NCI-H146 treated with DMSO at 0.1 percent for 48 hours (cell line): Measurements from ENCODE around the gene RAMAC.
A peak's percentile ranks its signal among the peaks of the same experiment; 100 is the strongest.
"Not testable (repeated sequence)": the region's sequence is repeated elsewhere in the genome, so short reads cannot be mapped to it uniquely, and the experiment has no call there.

Experiments
- DNase-seq: peaks from one replicate; lab custom pipeline; 2025; ENCODE audit not compliant: unreplicated experiment; lab: John Stamatoyannopoulos, UW

Gene RAMAC

DNA sequence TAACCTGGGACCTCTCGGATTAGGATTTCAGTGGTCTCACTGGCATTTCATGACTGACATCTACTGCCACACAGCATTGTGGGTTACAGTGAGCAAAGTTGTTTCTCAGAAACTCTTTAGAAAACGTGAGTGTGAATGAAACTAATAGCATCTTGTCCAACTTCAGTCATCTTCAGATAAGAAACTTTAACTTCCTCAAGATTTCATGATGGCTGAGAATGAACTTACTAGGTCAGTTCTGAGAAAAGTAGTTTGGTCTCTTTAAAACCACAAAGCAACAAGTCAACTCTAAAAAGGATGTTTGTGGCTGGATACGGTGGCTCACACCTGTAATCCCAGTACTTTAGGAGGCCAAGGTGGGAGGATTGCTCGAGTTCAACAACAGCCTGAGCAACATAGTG, 19.3 kb upstream of the RAMAC start:
- DNase-seq = no peak

DNA sequence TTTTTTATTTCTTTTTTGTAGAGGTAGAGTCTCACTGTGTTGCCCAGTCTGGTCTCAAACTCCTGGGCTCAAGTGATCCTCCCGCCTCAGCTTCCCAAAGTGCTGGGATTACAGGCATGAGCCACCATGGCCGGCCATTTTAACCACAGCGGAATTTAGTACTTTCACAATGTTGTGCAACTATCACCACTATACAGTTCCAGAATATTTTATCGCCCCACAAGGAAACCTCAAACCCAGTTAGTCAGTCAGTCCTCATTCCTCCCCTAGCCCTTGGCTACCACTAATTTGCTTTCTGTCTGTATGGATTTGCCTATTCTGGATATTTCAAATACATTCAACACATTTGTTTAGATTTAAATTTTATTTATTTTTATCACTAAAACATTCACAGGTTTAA, 17.9 kb upstream of the RAMAC start:
- no peak for DNase-seq

DNA sequence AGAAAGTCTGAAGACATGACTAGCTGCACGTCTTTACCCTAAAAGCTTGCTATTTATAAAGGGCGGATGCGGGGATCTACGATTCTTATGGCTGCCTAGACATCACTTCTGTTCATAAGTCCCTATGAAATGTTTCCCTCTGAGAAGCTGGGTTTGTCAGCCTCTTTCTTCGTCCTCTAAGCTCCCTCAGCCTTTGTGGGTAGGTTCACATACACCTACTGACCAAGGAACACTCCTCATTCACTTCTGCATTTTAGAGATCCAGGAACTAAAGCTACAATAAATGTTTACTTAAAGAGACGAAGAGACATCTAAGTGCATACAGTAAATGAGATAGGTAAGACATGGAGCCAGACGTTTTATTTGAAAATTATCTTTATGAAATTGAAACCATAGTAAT, 16.7 kb upstream of the RAMAC start:
- DNase-seq = no peak

DNA sequence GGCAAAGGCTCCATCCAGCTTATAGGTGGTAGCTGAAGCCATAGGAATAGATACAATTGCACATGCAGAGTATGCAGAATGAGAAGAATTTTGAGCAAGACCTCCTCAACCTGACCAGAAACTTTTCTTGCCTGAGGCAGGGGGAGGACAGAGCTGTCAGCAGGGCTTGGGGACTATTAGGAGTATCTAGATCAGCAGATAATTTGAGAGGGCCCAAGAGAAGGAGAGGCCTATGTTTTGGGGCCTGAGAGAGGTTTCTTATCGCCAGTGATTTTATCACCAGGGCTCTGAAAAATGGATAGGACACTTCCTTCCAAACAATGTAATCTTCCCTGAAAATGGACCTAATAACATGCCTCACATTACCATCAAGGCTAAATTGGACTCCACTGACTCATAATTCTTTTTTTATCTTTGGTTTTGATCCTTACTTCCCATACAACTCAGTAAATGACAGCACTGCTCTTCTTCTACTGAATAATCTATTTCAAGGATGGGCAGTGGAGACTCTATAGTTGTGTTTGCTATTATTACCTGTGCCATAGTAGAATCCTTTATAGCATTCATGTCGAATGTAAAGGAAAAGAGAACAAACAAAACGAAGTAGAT, 15.8 kb upstream of the RAMAC start:
- DNase-seq = no peak

DNA sequence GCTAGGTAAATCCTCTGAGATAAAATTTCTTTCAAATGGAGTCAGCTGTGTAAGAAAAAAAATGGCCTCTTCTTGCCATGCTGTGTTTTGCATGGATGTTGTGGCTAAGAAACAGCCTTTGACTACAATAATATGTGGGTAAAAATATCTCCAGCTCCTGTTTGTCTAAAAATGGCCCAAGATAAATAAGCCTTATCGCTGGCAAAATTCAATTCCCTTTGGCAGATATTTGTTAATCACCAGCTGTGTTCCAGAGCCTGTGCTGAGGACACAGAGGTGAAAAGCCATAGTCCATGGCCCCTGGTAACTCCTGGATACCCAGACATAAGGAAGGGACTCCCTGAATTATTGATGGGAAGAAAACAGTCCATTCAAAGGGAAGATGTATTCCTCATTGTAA, 15.3 kb upstream of the RAMAC start:
- no peak for DNase-seq

DNA sequence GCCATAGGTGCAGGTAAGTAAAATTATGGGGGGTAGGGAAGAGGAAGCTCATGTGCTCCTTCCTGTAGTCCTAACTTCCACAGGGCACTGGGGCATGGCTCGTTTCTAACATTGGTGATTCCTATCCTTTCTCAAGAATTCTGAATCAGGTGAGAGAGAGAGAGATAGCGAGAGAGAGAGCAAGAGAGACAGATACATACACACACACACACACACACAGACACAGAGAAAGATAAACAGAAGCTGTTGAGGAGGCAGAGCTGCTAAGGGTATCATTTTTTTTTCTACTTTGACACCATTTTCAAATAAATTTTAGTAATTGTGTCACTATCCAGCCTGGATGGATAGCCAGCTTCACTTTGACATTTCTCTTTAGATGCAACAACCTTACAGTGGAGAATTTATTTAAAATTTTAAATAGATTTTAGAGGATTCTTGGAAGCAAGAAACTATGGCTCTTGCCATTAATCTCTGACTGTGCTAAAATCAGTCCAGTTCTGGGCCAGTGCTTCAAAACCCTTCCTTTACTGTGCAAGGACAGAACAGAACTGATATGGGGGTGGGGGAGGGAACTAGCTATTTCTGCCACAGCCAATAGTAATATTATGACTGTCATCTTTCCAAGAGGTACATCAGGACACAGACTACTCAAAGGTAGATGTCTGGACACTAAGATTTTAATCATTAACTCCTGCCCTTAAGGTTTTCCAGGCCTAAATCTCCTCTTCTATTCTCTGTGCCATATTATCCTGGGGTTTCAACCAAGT, 14.6 kb upstream of the RAMAC start:
- DNase-seq = no peak

DNA sequence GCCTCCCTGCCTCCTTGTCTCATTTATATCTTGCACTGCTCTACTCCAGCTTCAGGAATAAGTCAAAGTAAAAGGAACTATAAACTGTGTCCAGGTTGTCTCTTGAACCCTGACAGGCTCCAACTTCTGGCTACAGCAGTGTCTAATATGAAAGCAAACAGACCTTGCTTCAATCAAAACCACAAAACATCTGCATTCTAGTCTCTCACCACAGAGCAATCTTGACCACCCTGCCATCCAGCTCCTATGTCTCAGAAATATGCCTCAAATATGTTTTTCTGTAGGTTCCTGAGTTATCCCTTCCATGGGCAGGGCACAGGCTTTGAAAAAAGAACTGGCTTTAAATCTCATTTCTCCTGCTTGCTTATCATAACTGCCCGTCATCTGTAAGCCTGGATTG, 13.0 kb upstream of the RAMAC start:
- DNase-seq = no peak

DNA sequence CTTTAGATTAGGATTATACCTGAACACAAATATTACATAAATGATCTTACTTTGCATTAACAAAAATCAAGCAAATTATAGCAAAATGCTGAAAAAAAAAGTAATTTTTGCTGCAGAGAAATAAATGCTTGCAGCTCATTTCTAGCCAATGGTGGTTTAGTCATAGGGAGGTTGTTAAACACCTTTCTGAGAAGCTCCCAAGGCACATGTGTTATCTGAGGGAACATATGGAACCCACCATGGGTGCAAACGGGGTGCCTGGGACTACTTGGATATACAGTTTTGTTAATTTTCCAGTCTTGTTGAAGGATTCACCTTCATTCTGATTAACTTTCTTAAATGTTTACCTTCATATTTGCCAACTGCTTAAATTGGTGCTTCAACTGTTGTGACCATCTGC, 8.9 kb upstream of the RAMAC start:
- DNase-seq = no peak

DNA sequence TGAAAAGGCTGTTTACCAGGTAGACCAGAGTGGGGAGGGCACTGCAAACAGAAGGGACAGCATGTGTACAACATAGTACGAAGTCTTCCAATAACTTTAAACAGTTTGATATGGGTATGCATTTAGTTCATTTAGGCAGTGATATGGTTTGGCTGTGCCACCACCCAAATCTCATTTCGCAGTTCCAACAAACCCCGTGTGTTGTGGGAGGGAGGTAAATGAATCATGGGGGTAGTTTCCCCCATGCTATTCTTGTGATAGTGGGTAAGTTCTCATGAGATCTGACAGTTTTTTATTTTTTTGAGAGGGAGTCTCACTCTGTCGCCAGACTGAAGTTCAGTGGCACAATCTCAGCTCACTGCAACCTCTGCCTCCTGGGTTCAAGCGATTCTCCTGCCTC, 7.6 kb upstream of the RAMAC start:
- no peak for DNase-seq

DNA sequence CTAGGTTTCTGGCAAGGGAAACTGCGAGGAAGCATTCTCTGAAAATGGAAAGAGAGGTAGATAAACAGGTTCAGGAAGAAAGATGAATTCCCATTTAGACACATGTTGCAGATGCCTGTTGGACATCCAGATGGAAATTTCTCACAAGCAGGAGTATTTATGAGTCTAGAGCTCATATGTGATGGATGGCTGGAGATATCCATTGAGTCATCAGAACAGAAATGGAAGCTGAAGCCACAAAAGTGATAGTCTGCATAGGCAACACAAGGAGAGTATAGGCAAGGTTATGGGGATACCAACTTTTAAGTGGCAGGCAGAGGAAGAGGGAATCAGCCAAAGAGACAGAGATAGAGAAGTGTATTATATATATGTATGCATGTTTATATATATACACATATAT, 6.3 kb upstream of the RAMAC start:
- DNase-seq = no peak

DNA sequence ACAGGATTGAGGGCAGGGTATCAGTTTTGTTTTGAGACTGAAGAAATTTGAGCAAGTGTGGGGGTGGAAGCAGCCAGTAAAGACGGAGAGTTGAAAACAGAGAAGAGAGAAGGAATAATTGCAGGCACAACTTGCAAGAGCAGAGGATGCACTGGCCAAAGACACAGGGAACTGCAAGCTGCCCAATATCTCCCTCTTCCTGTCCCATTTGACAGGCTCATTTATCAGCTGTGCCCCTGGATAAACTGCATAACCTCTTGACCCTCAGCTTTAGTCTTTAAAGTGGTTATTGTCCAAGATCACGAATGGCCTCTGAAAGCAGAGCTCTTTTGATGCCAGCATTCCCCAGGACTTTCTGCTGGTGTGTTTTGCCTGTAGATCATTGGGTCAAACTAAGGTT, 5.0 kb upstream of the RAMAC start:
- no peak for DNase-seq

DNA sequence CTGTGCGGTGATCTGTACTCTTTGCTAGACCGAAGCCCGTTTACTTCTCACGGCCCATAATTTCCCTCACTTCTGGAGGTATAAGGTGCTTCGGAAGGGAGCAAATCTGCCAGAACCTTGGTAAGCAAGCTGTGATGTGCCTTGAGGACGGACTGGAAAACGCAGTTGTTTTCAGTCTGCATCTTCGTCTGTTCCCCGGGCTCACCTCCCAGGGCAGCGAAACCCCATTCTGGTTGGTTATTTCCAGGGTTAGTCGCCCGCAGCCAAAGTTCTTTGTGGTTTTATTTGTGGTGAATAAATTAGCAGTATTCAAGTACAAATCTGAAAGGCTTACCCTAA, 401 bp downstream of the RAMAC start:
- no peak for DNase-seq

DNA sequence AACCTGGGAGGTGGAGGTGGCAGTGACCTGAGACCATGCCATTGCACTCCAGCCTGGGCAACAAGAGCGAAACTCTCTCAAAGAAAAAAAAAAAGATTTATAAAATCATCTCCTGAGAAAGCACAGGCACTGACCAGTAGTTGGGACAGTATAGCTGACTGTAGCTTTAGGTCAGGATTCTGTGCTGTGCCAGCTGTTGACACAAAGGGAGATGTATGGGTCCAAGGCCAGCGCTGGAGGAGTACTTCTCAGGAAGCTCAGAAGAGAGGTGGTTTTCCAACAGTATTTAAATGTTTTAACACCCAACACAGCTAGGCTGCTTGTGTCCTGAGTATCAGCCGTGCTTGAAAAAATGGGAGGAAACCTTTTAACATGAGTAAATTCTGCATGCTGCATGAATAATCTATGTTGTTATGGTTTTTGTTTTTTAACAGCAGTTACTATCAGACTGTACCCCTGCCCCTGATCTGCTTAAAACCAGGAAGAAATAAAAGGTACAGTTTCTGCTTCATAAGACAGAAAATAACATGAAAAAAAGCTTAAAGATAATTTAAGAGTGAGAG, 6.5 kb downstream of the RAMAC start:
- no peak for DNase-seq

DNA sequence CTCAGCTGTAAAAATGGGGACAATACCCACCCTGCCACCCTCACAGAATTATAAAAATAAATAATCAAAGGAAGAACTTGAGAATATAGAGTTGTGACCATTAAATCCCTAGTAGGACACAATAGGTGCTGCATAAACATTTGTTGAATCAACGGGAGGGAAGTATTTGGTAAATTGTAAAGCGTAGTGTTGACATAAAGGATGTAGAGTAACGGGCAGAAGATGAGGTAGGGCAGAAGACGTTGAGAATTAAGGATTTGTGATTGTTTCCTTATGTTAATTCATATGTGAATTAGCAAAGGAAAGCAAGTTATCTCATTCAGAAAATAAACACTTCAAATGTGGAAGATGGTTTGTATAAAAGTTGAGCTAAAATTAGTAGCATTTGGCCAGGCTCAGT, 7.1 kb downstream of the RAMAC start:
- no peak for DNase-seq

DNA sequence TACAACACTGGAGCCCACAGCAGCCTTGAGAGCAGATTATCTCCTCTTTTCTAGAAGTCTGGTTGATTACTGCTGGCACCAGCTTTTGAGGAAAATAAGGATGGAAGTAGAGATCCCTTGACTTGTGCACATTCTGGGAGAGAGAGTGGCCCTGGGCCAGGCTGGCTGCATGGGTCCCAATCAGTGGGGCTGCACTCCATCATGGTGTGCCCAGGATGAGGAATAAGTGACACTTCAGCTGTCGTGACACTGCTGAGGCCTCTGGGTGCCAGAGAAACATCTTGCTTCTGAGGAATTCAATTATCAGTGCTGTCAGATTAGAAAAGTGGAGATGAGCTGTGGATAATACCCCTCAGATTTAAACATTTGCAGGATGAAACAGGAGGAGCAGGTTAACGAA, 9.1 kb downstream of the RAMAC start:
- no peak for DNase-seq

DNA sequence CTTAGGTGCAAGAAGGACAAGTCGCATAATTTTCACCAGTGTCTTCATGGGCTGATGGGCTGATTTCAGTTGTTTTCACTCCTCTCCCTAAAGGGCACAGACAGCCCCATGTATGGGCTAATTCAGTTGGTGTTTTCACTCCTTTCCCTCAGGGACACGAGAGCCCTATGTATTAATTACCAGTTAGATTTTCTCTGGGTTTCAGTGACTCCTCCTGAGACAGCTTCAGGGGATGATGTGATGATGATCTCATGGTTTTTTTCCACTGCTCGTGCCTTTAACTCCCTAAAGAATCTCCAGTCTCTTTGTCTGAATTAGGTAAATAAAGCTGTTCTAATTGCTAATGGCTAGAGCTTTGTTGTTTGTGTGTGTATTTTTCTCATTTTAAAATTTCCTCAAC, 9.9 kb downstream of the RAMAC start:
- no peak for DNase-seq

DNA sequence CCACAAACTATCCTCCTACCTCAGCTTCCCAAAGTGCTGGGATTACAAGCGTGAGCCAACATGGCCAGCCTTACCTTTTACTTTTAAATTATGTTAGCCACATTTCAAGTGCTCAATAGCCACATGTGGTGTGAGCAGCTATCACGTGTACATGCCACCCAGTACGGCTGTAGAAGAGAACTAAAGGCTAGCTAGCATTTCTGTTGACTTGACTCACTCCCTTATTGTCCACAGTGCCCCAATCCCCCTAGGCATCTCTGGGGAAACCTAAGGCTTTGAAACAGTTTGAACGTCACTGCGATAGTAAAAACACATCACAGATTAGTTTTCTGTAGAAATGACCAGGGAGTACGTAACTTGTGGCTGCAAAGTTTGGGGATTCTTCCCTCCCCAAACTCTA, 13.4 kb downstream of the RAMAC start:
- no peak for DNase-seq

DNA sequence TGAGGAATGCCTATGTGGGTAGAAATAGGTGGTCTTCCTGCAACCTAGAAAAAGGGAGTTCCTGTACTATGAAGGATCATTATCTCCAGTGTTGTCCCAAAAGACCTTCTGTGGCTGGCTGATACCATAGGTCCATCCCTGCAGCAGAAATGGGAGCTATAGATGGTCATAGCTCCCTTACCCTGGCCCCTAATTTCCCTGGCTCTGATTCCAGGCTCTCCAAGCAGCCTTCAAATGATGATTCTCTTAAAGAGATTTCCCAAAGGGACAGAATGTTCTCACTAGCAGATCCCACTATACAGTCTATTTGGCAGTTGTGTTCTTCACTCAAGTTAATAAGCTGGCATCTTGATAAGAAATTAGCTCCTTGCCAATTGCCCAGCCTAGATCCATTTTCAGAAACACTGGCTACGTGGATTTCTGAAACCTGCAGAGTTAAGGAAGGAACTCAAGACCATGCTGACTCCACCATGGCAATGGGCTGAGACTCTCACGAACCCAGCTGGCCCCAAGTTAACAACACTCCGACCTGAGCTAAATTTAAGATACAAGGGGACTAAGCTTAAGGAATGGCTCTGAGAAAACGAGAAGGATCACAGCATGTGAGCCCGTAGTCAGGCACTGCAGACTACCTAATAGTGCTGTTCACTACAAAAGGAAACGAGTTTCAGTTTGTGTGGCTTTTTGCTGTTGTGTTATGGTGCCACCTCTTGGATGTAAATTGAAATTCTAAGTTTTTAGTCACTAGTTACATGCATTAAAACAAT, 14.1 kb downstream of the RAMAC start:
- DNase-seq = peak; percentile 0

DNA sequence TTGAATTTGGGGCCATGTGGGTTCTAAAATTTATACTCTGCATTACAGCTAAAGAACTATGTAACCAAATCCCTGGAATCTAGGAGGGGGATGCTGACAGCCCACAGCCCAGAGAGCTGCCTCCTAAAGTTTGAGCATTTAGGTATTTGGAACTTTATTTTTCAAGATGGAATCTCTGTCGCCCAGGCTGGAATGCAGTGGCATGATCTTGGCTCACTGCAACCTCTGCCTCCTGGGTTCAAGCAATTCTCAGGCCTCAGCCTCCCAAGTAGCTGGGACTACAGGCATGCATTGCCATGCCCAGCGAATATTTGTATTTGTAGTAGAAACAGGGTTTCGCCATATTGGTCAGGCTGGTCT, 14.6 kb downstream of the RAMAC start:
- DNase-seq = not testable (repeated sequence)

DNA sequence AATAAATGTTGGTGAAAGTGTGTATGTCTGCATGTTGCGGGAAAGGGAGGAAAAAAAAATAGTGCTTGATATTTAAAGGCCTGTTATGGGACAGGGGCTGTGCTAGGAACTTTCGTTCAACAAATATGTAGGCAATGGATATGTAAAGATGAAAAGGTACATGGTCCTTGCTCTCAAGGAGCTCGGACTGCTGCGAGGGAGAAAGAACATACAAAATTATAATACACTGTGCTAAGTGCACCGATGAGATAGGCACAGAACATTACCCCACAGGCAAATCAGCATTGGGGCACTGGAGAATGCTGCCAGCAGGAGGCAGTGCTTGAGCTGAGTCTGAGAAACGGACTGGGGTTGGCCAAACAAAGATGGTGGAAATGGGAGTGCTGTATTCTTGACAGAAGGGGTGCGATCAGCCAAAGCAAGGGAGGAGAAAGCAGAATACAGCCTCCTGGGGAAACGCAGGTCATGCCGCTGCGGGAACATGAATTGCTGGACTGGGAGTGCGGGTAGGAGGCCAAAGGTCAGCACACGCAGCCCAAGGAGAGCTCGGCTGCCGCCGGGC, 24.8 kb downstream of the RAMAC start:
- DNase-seq = peak; percentile 43

DNA sequence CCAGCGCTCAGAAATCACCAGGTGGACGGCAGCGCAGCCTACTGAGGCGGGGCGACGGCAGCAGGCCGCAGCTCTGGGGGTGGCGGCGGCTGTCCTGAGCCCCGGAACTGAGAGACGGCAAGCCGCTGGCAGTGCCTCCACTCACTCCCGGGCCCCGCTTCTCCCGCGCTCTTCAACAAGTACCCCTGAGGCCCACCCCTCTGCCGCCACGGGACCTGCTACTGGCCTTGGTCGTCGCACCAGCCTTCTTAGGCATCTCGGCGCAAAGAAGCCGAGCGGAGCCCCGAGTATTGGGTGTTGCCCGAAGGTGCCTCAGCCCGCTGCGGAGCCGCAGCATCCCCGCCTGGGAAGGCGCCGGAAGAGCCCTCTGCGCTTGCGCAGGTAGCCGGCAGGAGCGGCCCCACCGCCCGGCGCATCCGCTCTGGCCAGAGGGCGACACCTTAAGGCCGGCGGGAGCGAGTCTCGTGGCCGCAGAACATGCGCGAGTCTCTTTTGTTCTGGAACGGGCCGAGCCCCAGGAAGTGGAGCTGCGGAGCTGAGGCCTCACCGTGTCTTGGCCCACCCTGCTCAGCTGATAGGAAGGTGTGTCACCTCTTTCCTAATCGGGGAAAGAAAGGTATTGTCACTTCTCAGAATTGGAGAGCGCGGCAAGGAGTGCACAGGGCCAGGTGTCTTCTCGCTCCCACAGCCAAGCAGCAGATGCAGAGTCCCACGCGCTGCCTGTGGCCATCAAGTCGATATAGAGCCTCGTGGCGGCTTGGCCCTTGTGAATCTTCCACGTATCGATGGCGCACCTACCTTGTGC, 25.5 kb downstream of the RAMAC start, which contains the start of gene C15orf40:
Gene C15orf40, minus strand, starts transcription at position 369 of the 805 bp plus-strand sequence. Its CDS starts 32 bp downstream, at position 337.
- peak; percentile 59 for DNase-seq
